Calu3 (cell line): ENCODE measurements around the gene OR1S1. TPM values are rescaled to one million over a fixed set of nuclear protein-coding genes. Genes with fewer than 3 reads are reported as not detected.

Experiments
- BruUV-seq: library from RNA; stranded (reverse); fragments of 400-500 nt; replicated peaks from 2 replicates; lab custom pipeline; 2021; lab: Mats Ljungman, UMichigan
- CTCF ChIA-PET: fragments of 300-600 bp; sonication (Branson Sonifier 250); formaldehyde crosslinking; loops from one replicate; lab custom pipeline; 2022; ENCODE audit warnings: antibody characterized with exemption; lab: Charles Lee
- DNase-seq: peaks from one replicate; pipeline ENCODE4 v3.0.0; 2022
- H3K27ac Mint-ChIP-seq: one replicate; pipeline ENCODE4 v1.8.0; 2022; ENCODE audit warnings: mixed read lengths; ENCODE audit not compliant: unreplicated experiment
- H3K27me3 Mint-ChIP-seq: one replicate; pipeline ENCODE4 v1.8.0; 2022; ENCODE audit warnings: mixed read lengths; ENCODE audit not compliant: unreplicated experiment
- H3K36me3 Mint-ChIP-seq: one replicate; pipeline ENCODE4 v1.8.0; 2022; ENCODE audit warnings: mild to moderate bottlenecking, moderate library complexity, mixed read lengths; ENCODE audit not compliant: insufficient read depth, unreplicated experiment
- H3K4me1 Mint-ChIP-seq: one replicate; pipeline ENCODE4 v1.8.0; 2022; ENCODE audit warnings: mild to moderate bottlenecking, low read depth, mixed read lengths; ENCODE audit not compliant: unreplicated experiment
- H3K4me3 Mint-ChIP-seq: one replicate; pipeline ENCODE4 v1.8.0; 2022; ENCODE audit warnings: mild to moderate bottlenecking, low read depth, moderate library complexity, mixed read lengths; ENCODE audit not compliant: unreplicated experiment
- H3K9me3 Mint-ChIP-seq: one replicate; pipeline ENCODE4 v1.8.0; 2022; ENCODE audit warnings: low read depth, mixed read lengths; ENCODE audit not compliant: unreplicated experiment
- intact Hi-C: fragments of 100-400 bp; cut with micrococcal nuclease; formaldehyde crosslinking; loops from one replicate; pipeline ENCODE4 v1.10.0; 2022; ENCODE audit not compliant: unreplicated experiment
- total RNA-seq: library from RNA; stranded (reverse); gene quantifications from 2 replicates; pipeline ENCODE4 v1.2.3, GENCODE V29; 2022
- TF ChIP-seq, protein P1 (sequence below): fragments of 200-600 bp; IDR thresholded peaks from one replicate; pipeline ENCODE4 v1.8.0; 2022; ENCODE audit warnings: antibody characterized with exemption; ENCODE audit not compliant: unreplicated experiment

The OR1S1 gene
- total RNA-seq, 1 experiment from 2014 or later, result not detected

DNA sequence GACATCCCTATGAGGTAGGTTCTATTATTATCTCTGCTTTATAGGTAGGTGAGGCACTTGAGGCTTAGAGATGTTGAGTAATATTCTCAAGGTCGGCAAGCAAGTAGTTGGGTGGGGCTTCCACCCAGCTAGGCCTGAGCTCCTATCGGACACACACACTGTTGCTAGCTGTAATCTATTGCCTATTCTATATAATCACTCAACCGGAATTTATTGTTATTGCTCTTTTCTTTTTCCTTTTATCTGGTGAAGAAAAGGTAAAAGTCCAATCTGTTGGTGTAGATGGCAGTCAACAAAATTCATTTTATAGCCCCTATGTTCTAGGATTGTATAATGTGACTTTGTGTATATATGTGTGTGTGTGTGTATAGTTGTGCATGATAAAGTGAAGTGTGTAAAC, 20.3 kb upstream of the OR1S1 start:
- no TSS peak for BruUV-seq
- Mint-ChIP-seq H3K4me1 (no peaks in the 10 kb centered on the region), H3K27me3 (no peaks in the 10 kb centered on the region), H3K4me3 (no peak overlapping the region), H3K27ac (no peak overlapping the region), H3K36me3 (no peaks in the 10 kb centered on the region), H3K9me3 (no peaks in the 10 kb centered on the region)
- intact Hi-C loops, result no loop called here
- DNase-seq, result no peak
- TF ChIP-seq, protein P1, sequence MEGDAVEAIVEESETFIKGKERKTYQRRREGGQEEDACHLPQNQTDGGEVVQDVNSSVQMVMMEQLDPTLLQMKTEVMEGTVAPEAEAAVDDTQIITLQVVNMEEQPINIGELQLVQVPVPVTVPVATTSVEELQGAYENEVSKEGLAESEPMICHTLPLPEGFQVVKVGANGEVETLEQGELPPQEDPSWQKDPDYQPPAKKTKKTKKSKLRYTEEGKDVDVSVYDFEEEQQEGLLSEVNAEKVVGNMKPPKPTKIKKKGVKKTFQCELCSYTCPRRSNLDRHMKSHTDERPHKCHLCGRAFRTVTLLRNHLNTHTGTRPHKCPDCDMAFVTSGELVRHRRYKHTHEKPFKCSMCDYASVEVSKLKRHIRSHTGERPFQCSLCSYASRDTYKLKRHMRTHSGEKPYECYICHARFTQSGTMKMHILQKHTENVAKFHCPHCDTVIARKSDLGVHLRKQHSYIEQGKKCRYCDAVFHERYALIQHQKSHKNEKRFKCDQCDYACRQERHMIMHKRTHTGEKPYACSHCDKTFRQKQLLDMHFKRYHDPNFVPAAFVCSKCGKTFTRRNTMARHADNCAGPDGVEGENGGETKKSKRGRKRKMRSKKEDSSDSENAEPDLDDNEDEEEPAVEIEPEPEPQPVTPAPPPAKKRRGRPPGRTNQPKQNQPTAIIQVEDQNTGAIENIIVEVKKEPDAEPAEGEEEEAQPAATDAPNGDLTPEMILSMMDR, result no peak
- CTCF ChIA-PET, result no interaction called here

GRCh38 chr11:58193391-58193790, 19.1 kb upstream of the OR1S1 start:
- Mint-ChIP-seq H3K27me3 (no peaks in the 10 kb centered on the region), H3K27ac (no peak overlapping the region), H3K9me3 (no peaks in the 10 kb centered on the region), H3K36me3 (no peaks in the 10 kb centered on the region), H3K4me3 (no peak overlapping the region), H3K4me1 (no peaks in the 10 kb centered on the region)
- no TSS peak for BruUV-seq
- DNase-seq, result no peak
- CTCF ChIA-PET, result no interaction called here
- intact Hi-C loops, result no loop called here
- TF ChIP-seq, protein P1, result no peak

GRCh38 chr11:58195939-58196338, 16.6 kb upstream of the OR1S1 start:
- Mint-ChIP-seq H3K27ac (no peak overlapping the region), H3K36me3 (no peaks in the 10 kb centered on the region), H3K4me1 (peaks cover 9% of the 10 kb centered on the region), H3K27me3 (no peaks in the 10 kb centered on the region), H3K4me3 (no peak overlapping the region), H3K9me3 (no peaks in the 10 kb centered on the region)
- CTCF ChIA-PET, result interaction anchor here (0.6 kb wide), 1 partner anchor 1305 kb away, joined by 4 read pairs; no protein-coding TSS in a partner anchor
- no peak for DNase-seq
- no TSS peak for BruUV-seq
- TF ChIP-seq, protein P1, result no peak
- intact Hi-C loops, result no loop called here

DNA sequence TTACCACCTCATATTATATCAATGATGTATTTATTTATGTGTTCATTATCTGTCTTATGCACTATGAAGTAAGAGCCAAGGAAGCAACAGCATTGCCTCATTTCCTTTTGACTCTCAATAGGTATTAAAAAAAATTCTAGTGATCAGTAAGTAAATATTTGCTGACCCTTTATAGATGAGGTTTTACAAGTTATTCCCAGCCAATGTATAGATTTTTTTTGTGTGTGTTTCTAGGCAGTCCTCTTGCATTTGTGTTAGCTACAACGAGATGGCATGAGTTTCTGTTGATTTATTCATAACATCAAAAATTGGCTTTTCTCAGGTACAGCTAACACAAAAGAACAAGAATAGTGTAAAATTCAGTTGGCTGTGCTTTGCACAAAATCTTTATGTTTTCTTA, 13.2 kb upstream of the OR1S1 start:
- Mint-ChIP-seq H3K27me3 (no peaks in the 10 kb centered on the region), H3K4me1 (peaks cover 9% of the 10 kb centered on the region), H3K27ac (no peak overlapping the region), H3K9me3 (peaks cover 7% of the 10 kb centered on the region), H3K4me3 (no peak overlapping the region), H3K36me3 (no peaks in the 10 kb centered on the region)
- CTCF ChIA-PET, result no interaction called here
- no peak for DNase-seq
- intact Hi-C loops, result no loop called here
- BruUV-seq, result no TSS peak
- TF ChIP-seq, protein P1, result no peak
